Astrocyte (in vitro differentiated cells and primary cell): ENCODE measurements around the gene SLC35F1.

Source experiments
- CTCF ChIP-seq: IDR thresholded peaks from 2 replicates; pipeline ENCODE4 v1.5.1; 2011; ENCODE audit warnings: low read depth, mild to moderate bottlenecking, inconsistent platforms, low read length, moderate library complexity; ENCODE audit not compliant: insufficient read depth
- EZH2 ChIP-seq: IDR thresholded peaks from 2 replicates; pipeline ENCODE4 v1.6.1; 2012; ENCODE audit warnings: mild to moderate bottlenecking, low read length, inconsistent platforms; ENCODE audit not compliant: insufficient read depth

DNA sequence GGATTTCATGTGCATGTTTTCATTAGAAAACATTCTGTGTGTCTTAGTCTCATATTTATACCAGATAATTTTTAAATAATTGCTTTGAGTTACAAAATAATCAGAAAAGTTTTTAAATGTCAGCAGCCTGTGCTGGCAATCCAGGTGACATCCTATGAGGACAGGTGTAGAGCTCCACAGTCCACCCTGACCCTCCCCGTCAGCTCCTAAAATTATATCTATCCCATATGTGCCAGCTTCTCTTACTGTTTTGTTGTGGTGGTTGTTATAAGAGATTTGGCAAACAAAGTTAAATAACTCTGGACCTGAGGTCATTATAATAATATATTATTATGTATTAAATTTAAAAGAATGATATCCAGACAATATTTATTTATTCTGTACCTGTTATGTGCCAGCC lies 387.8 kb downstream of the SLC35F1 start:
- no peak for TF ChIP-seq CTCF
- no peak for TF ChIP-seq EZH2
